IPS-18a (cell line): ENCODE results near the gene PDE4B.
"Not testable (repeated sequence)": the region's sequence is repeated elsewhere in the genome, so short reads cannot be mapped to it uniquely, and the experiment has no call there.

Experiments
- H3K27ac ChIP-seq: one replicate; pipeline ENCODE4 v1.5.1; 2013; ENCODE audit warnings: low read length
- H3K27me3 ChIP-seq: one replicate; pipeline ENCODE4 v1.6.1; 2013; ENCODE audit warnings: mild to moderate bottlenecking, low read length; ENCODE audit not compliant: control insufficient read depth, insufficient read depth
- H3K36me3 ChIP-seq: one replicate; pipeline ENCODE4 v1.6.1; 2013; ENCODE audit warnings: low read depth, low read length; ENCODE audit not compliant: control insufficient read depth
- H3K4me1 ChIP-seq: one replicate; pipeline ENCODE4 v1.6.1; 2013; ENCODE audit warnings: low read depth, low read length; ENCODE audit not compliant: control insufficient read depth
- H3K4me3 ChIP-seq: one replicate; pipeline ENCODE4 v1.5.1; 2013; ENCODE audit warnings: low read length
- H3K9ac ChIP-seq: one replicate; pipeline ENCODE4 v1.6.1; 2013; ENCODE audit warnings: mild to moderate bottlenecking, low read length, moderate library complexity
- H3K9me3 ChIP-seq: one replicate; pipeline ENCODE4 v1.6.1; 2013; ENCODE audit warnings: low read depth, low read length; ENCODE audit not compliant: control insufficient read depth

Gene PDE4B

DNA sequence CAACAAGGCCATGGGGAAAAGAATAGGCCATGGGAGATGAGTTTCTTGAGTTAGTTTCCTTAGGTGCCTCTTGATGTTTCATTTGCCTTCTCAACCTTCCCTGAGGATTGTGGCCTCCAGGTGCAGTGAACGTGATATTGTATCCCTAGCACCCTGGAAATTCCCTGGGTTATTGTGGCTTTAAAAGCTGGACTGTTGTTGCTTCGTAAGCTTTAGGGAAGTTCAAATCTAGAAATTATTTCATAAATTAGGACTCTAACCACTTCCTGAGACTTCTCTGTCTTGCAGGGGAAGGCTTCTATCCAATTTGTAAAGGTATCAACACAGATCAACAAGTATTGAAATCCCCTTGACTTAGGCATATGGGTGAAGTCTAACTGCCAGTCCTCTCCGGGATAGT is 627.5 kb downstream of the PDE4B start:
- H3K27ac ChIP-seq, H3K4me3 ChIP-seq, H3K9me3 ChIP-seq, H3K4me1 ChIP-seq, H3K36me3 ChIP-seq, H3K9ac ChIP-seq, H3K27me3 ChIP-seq: not testable (repeated sequence)

DNA sequence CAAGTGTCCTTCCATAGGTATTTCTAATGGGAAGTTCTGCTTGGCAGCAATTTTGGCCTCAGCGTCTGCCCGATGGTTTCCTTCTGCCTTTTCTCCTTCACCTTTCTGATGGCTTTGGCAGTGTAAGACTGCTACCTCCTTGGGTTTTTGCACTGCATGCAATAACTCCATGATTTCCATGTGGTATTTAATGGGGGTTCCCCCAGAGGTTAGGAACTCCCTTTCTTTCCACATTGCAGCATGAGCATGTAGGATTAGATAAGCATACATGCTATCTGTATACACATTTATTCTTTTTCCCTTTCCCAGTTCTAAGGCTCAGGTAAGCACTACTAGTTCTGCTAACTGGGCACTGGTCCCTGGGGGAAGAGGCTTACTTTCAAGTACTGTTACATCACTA is 628.2 kb downstream of the PDE4B start:
- not testable (repeated sequence) for H3K4me3 ChIP-seq, H3K36me3 ChIP-seq, H3K27ac ChIP-seq, H3K9me3 ChIP-seq, H3K27me3 ChIP-seq, H3K4me1 ChIP-seq, H3K9ac ChIP-seq

DNA sequence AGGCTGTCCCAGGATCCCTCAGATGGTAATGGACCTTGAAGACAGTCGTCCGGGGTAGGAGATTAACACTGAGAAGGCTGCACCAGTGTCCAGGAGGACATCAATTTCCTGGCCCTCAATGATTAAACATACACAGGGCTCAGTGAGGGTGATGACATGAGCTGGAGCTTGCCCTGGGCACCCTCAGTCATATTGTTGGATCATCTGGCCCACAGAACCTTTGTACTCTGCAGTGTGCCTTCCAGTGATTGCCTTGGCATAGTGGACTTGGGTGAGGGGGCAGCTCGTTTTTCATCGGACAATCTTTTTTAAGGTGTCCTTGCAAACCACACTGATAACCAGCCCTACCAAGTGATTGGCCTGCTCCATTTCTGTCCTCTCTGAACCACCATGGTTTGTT is 630.1 kb downstream of the PDE4B start:
- H3K9me3 ChIP-seq: no peaks in the 10 kb centered on the region
- no peak overlapping the region for H3K9ac ChIP-seq
- no peaks in the 10 kb centered on the region for H3K27me3 ChIP-seq
- no peak overlapping the region for H3K27ac ChIP-seq
- no peak overlapping the region for H3K4me3 ChIP-seq
- no peaks in the 10 kb centered on the region for H3K36me3 ChIP-seq
- peaks cover 4% of the 10 kb centered on the region for H3K4me1 ChIP-seq
